NCI-H748 (cell line): ENCODE results near the gene ADCY9.
A peak's percentile ranks its signal among the peaks of the same experiment; 100 is the strongest.
"Not testable (repeated sequence)": the region's sequence is repeated elsewhere in the genome, so short reads cannot be mapped to it uniquely, and the experiment has no call there.

Source experiments
- DNase-seq: peaks from one replicate; lab custom pipeline; 2025; ENCODE audit not compliant: unreplicated experiment; lab: John Stamatoyannopoulos, UW

The ADCY9 gene

DNA sequence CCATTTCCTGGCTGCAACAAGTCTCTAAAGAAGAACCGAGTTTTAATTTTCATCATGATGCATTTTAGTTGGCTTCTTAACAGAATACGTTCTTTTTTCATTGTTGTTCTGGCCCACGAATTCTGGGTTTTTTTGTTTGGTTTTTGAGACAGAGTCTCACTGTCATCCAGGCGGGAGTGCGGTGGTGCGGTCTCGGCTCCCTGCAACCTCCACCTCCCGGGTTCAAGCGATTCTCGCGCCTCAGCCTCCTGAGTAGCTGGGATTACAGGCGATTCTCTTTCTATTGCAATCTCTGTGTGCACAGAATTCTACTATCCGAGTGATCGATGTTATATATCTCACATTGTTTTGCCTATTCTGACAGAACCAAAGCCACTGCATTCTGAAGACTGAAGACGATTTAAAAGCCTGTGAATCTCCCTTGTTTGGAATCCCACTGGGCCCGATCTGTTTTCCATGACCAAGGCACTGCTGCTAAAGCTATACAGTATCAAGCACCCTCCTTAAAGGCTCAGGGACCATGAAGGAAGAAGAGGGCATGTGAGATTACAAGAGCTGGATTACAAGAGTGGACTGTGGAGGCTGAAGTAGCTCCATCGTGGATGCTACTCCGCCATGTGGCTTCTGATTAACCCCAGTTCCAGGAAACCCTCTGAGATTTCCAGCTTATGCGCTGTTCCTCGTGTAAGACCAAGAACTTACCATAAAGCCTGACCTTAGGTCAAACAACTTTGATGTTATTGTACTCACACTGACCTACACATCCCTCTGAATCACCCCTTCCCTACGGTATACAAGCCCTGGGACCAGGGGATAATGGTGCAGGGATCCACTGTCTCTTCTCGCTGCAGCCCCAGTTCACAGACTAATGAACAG, 44.3 kb downstream of the ADCY9 start:
- no peak for DNase-seq

DNA sequence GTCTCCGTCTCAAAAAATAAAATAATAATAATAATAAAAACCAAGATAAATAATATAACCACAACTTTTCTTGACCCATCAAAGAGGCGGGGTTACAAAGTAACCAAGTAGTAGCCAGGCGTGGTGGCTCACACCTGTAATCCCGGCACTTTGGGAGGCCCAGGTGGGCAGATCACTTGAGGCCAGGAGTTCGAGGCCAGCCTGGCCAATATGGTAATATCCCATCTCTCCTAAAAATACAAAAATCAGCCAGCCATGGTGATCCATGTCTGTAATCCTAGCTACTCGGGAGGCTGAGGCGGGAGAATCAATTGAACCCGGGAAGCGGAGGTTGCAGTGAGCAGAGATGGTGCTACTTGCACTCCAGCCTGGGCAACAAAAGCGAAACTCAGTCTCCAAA, 45.3 kb downstream of the ADCY9 start:
- no peak for DNase-seq

DNA sequence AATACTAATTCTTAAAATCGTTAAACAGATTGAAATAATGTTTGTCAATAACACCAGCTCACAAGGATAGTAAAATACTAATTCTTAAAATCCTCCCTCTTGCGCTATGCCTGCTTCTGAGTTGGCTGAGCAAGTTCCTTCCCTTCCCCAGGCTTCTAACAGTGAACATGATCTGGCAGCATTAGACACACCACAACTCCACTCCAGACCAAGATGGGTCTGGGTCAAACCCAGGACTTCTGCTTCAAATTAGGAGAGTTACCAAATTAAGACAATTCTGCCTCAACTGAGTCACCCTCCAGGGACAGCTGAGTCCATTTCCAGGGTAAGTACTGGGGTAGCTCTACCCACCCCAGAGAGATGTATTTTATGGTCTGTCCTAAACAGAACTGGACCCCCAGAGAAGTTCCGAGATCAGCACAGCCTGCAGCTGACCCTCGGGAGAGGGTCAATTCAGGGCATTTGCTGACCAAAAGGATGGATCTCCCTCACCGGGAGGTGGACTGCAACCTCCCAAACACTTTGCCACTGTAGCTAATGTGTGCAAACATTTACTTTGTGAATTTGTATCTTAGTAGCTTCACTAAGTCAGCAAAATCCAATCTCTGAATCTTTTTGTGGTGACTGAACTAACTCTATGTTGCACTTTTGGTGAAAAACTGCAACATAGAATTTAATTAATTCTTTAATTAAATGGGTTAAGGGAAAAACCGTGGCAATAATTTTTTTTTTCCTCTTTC, 48.8 kb downstream of the ADCY9 start:
- no peak for DNase-seq

DNA sequence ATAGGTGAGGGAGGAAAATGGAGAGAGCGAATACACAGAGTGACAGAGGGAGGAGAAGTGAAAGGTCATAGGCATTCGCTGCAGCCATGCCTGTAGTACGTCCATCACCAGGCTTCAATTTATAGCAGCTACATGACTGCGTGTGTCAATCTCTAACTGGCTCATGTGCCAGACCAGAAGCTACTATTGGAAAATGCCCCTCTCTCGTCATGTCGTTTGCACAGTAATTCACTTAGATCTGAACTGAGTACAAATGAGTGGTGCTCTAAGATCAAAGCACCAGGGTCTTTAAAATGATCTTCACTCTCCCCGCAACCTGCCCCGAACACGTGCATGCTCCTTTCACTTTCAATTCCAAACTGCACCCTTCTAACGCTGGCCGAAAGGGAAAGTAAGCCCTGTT, 51.3 kb downstream of the ADCY9 start:
- no peak for DNase-seq

DNA sequence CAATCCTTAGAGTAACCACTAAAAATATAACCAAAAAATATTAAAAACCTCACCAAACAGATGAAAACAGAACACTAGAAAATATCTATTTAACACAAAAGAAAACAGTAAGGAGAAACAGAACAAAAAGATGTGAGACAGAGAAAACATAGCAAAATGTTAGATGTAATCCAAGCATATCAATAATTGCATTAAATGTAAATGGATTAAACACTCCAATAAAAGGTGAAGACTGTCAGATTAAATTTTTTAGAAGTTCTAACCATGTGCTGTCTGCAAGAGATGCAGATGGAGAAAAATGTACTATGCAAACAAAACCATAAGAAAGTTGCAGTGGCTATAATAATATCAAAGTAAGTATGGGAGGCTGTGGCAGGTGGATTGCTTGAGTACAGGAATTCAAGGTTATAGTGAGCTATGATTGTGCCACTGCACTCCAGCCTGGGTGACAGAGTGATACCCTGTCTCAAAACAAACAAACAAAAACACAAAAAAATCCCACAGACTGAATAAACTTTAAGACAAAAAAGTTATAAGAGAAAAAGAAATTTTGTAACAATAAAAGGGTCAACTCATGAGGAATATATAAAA, 53.9 kb downstream of the ADCY9 start:
- no peak for DNase-seq

DNA sequence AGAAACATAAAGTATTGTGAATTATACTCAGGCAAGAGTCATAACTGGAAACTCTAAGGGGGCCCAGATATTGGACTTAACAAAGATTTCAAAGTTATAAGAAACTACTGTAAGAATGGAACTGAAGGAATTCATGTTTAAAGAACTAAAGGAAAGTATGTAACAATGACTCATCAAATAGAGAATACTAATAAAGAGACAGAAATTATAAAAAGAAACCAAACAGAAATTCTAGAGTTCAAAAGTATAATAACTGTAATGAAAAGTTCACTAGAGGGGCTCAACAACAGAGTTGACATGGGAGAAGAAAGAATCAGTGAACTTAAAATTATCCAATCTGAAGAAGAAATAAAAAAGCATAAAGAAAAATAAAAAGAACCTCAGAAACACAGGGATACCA, 55.4 kb downstream of the ADCY9 start:
- no peak for DNase-seq

DNA sequence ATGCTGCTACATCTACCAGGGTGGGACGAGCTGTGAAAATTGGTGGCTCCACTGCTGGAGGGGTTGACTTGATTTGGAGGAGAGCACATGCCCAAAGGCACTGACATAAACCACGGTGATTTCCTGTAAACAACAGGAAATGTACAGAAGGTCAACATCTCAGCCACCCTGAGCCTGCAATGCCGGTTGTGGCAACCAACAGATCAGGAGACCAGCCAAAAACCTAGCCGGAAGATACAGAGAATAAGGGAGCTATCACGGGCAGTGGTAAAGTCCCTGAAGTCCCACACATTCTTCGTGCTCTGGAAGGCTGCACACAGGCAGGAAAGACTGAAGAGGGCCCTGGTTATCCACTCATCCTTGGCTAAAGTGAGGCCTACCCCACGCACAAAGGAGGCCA, 56.2 kb downstream of the ADCY9 start:
- no peak for DNase-seq

DNA sequence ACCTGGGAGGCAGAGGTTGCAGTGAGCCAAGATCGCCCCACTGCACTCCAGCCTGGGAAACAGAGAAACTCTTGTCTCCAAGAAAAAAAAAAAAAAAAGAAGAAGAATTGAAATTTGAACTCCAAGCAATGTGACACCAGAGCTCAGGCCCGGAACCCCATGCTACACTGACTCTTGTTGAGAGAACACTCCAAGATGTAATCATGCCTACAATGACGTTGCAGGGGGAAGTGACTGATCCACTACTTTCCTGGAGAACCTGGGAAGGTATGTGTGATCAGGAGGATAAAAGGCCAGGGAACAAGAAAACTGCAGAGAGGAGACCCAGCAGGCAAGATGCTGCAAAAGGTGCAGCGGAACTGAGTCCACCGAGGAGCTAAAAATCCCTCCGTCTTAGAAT, 57.9 kb downstream of the ADCY9 start:
- no peak for DNase-seq

DNA sequence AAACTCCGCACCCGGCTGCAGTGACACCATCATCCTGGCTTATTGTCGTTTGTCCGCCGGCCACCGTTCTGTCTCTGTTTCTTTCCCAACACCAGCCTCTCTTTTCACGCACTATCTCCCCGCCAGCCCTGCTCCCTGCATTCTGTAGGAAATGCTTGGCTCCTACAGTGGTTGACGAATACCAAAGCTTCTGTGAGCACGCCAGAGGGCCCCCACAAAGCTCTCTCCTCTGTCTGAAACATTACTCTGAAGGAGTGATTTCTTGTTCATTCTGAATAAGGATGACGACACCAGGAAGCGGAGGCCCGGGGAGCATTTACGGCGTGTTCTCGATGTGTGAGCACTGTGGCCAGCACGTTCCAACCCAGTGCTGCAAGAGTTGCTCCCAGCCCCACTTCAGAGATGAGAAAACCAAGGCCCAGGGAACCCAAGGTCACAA, 58.8 kb downstream of the ADCY9 start:
- no peak for DNase-seq

DNA sequence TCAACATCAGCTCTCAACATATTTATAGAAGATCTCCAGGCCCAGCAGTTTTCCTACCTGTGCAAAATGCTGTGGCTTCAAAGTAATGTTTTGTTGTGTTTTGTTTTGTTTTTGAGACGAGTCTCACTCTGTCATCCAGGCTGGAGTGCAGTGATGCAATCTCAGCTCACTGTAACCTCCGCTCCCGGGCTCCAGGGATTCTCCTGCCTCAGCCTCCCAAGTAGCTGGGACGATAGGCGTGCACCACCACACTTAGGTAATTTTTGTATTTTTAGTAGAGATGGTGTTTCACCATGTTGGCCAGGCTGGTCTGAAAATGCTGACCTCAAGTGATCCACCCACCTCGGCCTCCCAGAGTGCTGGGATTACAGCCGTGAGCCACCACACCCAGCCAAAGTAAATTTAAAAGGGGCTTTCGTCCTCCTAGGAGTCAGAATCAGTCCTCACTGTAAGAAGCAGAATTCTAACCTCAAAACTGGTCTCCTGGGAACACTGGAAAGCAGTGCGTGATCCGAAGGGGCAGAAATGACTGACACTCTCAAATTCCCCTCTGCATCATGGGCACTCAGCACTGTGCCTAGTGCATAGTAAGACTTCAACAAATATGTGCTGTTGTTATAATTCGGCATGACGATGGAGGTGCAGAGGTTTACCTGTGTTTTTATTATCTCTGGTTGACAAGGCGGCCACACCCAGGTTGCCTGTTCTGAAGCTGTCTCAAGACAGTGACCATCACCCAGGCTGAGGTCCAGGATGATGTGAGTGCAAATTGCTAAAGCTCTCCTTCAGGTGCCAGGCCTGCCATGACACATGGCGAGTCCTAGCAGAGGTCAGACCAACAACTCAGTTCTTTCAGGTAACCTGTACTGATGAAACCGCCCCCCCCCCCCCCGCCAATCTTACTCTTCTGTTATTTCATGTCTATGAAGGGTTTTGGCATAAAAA, 59.8 kb downstream of the ADCY9 start:
- DNase-seq = no peak

DNA sequence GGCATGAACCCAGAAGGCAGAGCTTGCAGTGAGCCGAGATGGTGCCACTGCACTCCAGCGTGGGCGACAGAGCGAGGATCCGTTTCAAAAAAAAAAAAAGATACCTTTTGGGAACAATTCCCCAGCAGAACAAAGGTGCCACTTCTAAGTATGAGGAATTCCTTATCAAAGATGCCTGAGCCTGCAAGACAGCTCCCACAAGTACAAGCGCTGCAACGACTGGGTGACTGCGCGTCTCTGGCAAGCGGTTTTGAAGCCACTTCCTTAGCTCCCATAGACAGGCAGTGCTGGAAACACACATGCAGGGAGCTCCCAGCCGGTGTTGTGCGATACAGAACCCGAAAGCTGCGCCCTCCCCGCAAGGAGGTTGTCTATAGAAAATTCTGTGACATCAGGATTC, 60.5 kb downstream of the ADCY9 start:
- no peak for DNase-seq

DNA sequence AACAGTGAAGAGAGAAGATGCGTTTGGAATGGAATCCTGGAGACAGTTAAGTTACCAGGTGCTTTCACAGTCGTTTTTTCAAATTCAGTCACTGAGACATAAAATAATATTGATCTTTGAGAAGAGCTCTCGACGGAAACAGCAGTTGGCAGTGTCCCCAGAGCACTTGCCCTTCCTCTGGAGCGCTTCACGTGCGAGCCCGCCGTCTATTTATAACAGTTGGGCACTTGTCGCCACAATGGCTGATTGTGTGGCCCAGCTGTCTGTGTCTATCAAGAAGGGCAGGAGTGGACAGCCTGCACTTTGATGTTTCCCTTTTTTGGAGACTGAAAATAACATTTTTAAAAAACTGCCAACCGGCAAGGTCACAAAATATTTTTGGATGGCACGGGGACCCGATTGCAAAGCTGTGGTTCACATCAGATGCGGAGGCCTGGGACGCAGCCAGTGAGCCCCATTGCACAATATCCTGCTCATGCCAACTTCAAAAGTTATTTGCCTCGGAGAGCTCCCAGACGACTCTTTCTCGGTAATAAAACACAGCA, 62.9 kb downstream of the ADCY9 start:
- DNase-seq = peak; percentile 89

DNA sequence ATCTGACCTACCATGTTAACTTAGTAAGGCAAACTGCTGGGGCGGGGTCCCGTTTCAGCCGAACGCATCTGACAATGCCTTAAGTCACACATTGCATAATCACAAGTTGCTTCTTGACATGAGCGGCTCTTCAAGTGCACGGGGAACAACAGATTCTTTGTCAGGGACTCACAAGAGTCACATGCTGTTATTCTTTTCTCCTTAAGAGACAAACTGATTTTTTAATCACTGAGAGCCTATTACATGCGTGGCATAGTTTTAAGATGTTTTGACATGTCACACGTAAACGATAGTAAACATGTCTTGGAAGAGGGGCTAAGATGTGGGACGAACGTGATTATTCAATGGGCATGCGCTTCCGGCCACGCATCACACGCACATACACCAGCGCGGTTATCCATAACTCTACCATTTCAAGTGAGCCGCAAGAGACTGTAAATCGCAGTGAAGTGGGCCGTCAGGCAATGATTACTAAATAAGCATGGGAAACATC, 63.4 kb downstream of the ADCY9 start:
- peak; percentile 66 for DNase-seq

DNA sequence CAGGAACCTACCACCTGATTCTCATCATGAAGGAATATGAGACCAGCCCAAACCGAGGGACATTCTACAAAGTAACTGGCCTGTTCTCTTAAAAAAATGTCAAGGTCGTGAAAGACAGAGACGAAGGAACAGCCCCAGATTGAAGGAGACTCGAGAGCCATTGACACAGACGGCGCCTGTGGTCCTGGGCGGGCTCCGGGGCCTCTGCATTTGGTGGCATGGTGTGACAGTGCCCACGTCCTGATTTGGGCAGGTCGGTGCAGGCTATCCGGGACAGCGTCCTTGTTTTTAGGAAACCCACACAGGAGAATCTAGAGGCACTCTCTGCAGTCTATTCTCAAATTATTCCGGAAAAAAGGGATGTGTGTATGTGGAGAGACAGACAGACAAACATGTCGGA, 64.1 kb downstream of the ADCY9 start:
- no peak for DNase-seq

DNA sequence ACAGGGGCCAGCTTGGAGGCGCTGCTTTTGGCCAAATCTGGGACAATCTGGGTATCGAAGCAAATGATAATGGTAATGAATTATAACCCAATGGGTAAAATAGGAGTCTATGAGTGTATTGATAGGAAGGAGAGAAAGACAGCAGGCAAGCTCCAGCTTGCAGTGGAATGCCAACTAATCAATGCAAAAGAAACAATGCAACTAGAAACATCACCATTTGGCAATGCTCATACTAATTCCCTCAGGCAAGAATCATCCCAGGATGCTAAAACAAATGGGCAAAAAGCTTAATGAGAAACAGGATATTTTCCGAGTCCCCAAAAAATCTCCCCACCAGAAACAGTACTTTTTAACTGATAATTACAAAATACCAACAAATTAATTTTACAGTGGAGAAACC, 64.7 kb downstream of the ADCY9 start:
- DNase-seq = no peak

DNA sequence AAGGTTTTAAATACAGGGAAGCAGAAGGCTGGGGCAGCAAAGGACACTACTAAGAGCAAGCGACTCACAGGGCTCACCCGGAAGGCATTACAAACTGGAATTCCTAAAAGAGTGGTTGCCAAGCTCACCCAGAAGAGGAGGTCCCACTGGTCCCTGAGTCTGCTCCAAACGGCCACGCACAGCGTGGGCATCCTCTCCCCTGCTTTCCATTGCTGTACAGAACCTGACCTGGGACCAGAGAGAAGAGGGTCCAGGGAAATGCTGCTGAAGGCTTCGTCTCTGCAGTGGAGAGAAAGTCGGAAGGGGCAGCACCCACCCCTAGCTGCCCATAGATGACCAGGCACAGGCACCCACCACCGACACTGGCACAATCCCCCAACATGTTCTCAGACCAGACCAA, 67.2 kb downstream of the ADCY9 start:
- DNase-seq = no peak

DNA sequence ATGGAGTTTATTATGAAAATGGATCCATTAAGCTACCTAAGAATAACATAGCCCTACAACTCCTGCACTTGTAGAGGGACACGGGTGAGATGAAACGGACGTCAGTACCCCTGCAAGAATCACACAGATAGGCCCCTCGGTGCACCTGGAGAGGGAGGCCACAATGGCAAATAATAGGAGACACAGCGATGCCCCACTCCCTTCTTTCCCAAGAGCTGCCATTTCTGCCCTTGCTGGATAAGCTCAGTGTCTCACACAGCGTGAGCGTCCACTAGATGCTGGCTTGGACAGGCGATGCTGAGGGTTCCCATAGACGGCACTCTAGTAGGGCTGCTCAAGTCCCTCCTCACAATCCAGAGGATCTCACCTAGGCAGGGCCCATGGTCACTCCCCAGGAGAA, 67.8 kb downstream of the ADCY9 start:
- DNase-seq = peak; percentile 76

DNA sequence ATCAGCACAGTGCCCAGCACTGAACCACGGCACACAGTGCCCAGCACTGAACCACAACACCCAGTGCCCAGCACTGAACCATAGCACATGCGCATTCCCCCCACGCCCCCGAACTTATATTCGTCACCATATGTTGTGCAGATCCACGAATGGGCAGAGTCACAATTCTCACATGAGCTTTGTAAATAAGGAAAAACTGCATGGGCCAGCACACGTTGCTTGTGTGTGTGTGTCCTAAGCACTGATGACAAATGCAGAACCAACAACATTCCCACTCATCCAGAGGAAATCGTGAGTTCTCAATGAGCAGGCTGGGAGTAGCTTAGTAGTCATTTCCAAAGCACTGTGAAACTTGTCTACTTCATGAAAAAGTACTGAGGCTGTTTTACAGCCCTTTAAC, 70.0 kb downstream of the ADCY9 start:
- no peak for DNase-seq

DNA sequence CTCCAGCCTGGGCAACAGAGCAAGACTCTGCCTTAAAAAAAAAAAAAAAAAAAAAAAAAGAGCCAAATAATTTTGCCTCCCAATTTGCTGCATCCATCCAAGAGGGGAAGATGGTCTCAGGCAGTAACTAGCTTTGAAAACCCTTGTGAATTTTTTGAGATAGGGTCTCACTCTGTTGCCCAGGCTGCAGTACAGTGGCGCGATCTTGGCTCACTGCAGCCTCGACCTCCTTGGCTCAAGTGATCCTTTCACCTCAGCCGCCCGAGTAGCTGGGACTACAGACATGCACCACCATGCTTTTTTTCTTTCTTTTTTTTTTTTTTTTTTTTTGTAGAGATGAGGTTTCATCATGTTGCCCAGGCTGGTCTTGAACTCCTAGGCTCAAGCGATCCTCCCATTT, 70.7 kb downstream of the ADCY9 start:
- DNase-seq = not testable (repeated sequence)

DNA sequence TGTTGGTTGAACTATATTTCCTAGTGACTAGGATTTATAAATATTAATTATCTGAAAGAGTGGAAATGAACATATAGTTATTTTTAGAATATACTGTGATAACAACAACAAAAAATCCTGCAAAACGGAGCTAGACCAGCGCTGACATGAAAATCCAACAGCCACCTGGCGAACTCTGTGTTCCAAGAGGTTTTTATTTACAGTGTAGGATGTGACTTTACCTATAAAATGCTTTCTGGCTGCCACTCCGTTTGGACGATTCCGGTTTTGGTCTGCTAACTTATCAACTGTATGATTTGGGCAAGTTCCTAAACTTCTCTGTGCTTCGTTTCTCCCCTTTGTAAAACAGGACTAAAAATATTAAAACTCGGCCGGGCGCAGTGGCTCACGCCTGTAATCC, 73.7 kb downstream of the ADCY9 start:
- DNase-seq = no peak
